Trophoblast cell (in vitro differentiated cells and primary cell): ENCODE results near the gene IL36A.

Experiments
- DNase-seq, 2 donors: peaks; one replicate each; pipeline ENCODE4 v3.0.0-alpha.2; 2016
- H2AFZ ChIP-seq: 2 replicates; pipeline ENCODE4 v1.6.1; 2013; ENCODE audit warnings: low read length, moderate library complexity, mild to moderate bottlenecking; ENCODE audit not compliant: insufficient read depth, poor library complexity
- H2AK5ac ChIP-seq: 2 replicates; pipeline ENCODE4 v1.6.1; 2013; ENCODE audit warnings: mild to moderate bottlenecking, low read length
- H2BK120ac ChIP-seq: 2 replicates; pipeline ENCODE4 v1.6.1; 2013; ENCODE audit warnings: low read length, mild to moderate bottlenecking, moderate library complexity; ENCODE audit not compliant: insufficient read depth, poor library complexity
- H2BK12ac ChIP-seq: 2 replicates; pipeline ENCODE4 v1.6.1; 2013; ENCODE audit warnings: mild to moderate bottlenecking, low read length, moderate library complexity
- H2BK5ac ChIP-seq: 2 replicates; pipeline ENCODE4 v1.6.1; 2013; ENCODE audit warnings: low read length, low read depth, moderate library complexity, mild to moderate bottlenecking; ENCODE audit not compliant: poor library complexity
- H3K14ac ChIP-seq: 2 replicates; pipeline ENCODE4 v1.6.1; 2013; ENCODE audit warnings: mild to moderate bottlenecking, low read length
- H3K18ac ChIP-seq: 2 replicates; pipeline ENCODE4 v1.6.1; 2013; ENCODE audit warnings: mild to moderate bottlenecking, low read length
- H3K23ac ChIP-seq: 2 replicates; pipeline ENCODE4 v1.6.1; 2013; ENCODE audit warnings: low read length
- H3K27ac ChIP-seq: 2 replicates; pipeline ENCODE4 v1.5.1; 2013; ENCODE audit warnings: low read depth, mild to moderate bottlenecking, inconsistent platforms, low read length, moderate library complexity
- H3K27me3 ChIP-seq: 2 replicates; pipeline ENCODE4 v1.6.1; 2013; ENCODE audit warnings: inconsistent platforms, mild to moderate bottlenecking, low read length, moderate library complexity; ENCODE audit not compliant: insufficient read depth
- H3K36me3 ChIP-seq, 2 experiments: 1 replicate in 1 of 2; 2 replicates in 1 of 2; pipeline ENCODE4 v1.6.1; 2013; ENCODE audit warnings: low read length in 2 of 2, mild to moderate bottlenecking in 2 of 2, moderate library complexity in 1 of 2; ENCODE audit not compliant: insufficient read depth in 2 of 2, control insufficient read depth in 1 of 2
- H3K4ac ChIP-seq: 2 replicates; pipeline ENCODE4 v1.6.1; 2013; ENCODE audit warnings: low read depth, mild to moderate bottlenecking, low read length, moderate library complexity
- H3K4me1 ChIP-seq, 2 experiments: 1 replicate in 1 of 2; 2 replicates in 1 of 2; pipeline ENCODE4 v1.6.1; 2013; ENCODE audit warnings: low read length in 2 of 2, mild to moderate bottlenecking in 2 of 2, moderate library complexity in 1 of 2; ENCODE audit not compliant: insufficient read depth in 2 of 2, control insufficient read depth in 1 of 2
- H3K4me2 ChIP-seq: 2 replicates; pipeline ENCODE4 v1.6.1; 2013; ENCODE audit warnings: inconsistent platforms, mild to moderate bottlenecking, low read length, moderate library complexity
- H3K4me3 ChIP-seq: 2 replicates; pipeline ENCODE4 v1.5.1; 2013; ENCODE audit warnings: mild to moderate bottlenecking, low read depth, low read length, inconsistent platforms
- H3K79me1 ChIP-seq: one replicate; pipeline ENCODE4 v1.6.1; 2013; ENCODE audit warnings: low read length
- H3K79me2 ChIP-seq: 2 replicates; pipeline ENCODE4 v1.6.1; 2013; ENCODE audit warnings: low read length, mild to moderate bottlenecking; ENCODE audit not compliant: control insufficient read depth, insufficient read depth, poor library complexity
- H3K9ac ChIP-seq: 2 replicates; pipeline ENCODE4 v1.6.1; 2013; ENCODE audit warnings: mild to moderate bottlenecking, low read length
- H3K9me3 ChIP-seq: 2 replicates; pipeline ENCODE4 v1.6.1; 2013; ENCODE audit warnings: low read depth, mild to moderate bottlenecking, control low read depth, inconsistent platforms, low read length; ENCODE audit not compliant: insufficient read depth
- H4K12ac ChIP-seq: 2 replicates; pipeline ENCODE4 v1.6.1; 2013; ENCODE audit warnings: low read depth, mild to moderate bottlenecking, low read length, moderate library complexity
- H4K8ac ChIP-seq: 2 replicates; pipeline ENCODE4 v1.6.1; 2013; ENCODE audit warnings: low read depth, mild to moderate bottlenecking, low read length, moderate library complexity
- H4K91ac ChIP-seq: one replicate; pipeline ENCODE4 v1.6.1; 2013; ENCODE audit warnings: low read depth, mild to moderate bottlenecking, low read length, moderate library complexity
- WGBS: extraction: QIAGEN DNeasy Blood & Tissue Kit; methylation state at CpG from one replicate; pipeline ENCODE4 v1.1.7; 2013; ENCODE audit warnings: missing lambda C conversion rate; ENCODE audit not compliant: insufficient read length, insufficient coverage; ENCODE audit errors: extremely low coverage; 5-methylcytosine and 5-hydroxymethylcytosine counted together

IL36A gene

GRCh38 chr2:113002677-113003076, 2.6 kb upstream of the IL36A start:
- H3K4ac ChIP-seq = no peak overlapping the region
- no peaks in the 10 kb centered on the region for H3K79me1 ChIP-seq
- H3K27me3 ChIP-seq = no peaks in the 10 kb centered on the region
- no peaks in the 10 kb centered on the region for H3K79me2 ChIP-seq
- no peak overlapping the region for H2BK5ac ChIP-seq
- WGBS = no CpG with 5 or more reads among the region's 2 CpGs
- H3K23ac ChIP-seq = no peak overlapping the region
- no peak overlapping the region for H3K18ac ChIP-seq
- H3K9me3 ChIP-seq = peaks cover 9% of the 10 kb centered on the region
- H3K4me1 ChIP-seq = no peaks in the 10 kb centered on the region
- no peak for DNase-seq
- H4K12ac ChIP-seq = no peak overlapping the region
- H3K36me3 ChIP-seq = no peaks in the 10 kb centered on the region
- H3K27ac ChIP-seq = no peak overlapping the region
- no peak overlapping the region for H2BK12ac ChIP-seq
- H4K91ac ChIP-seq = no peak overlapping the region
- no peak overlapping the region for H2BK120ac ChIP-seq
- H3K9ac ChIP-seq = no peak overlapping the region
- H3K4me2 ChIP-seq = no peak overlapping the region
- no peak overlapping the region for H3K14ac ChIP-seq
- no peak overlapping the region for H3K4me3 ChIP-seq
- H4K8ac ChIP-seq = no peak overlapping the region
- no peak overlapping the region for H2AFZ ChIP-seq
- H2AK5ac ChIP-seq = no peak overlapping the region

- no peak overlapping the region for H4K91ac ChIP-seq
- no peak overlapping the region for H2AFZ ChIP-seq
- no peak overlapping the region for H3K27ac ChIP-seq
- H3K79me1 ChIP-seq = no peaks in the 10 kb centered on the region
- no peaks in the 10 kb centered on the region for H3K79me2 ChIP-seq
- H2BK5ac ChIP-seq = no peak overlapping the region
- H2BK120ac ChIP-seq = no peak overlapping the region
- no peak overlapping the region for H3K23ac ChIP-seq
- no peaks in the 10 kb centered on the region for H3K4me1 ChIP-seq
- no peak overlapping the region for H3K9ac ChIP-seq
- H2AK5ac ChIP-seq = no peak overlapping the region
- WGBS = no CpG with 5 or more reads among the region's 1 CpG
- no peaks in the 10 kb centered on the region for H3K27me3 ChIP-seq
- no peak overlapping the region for H3K14ac ChIP-seq
- no peak for DNase-seq
- no peak overlapping the region for H3K4me2 ChIP-seq
- no peak overlapping the region for H3K4me3 ChIP-seq
- no peak overlapping the region for H3K18ac ChIP-seq
- H3K36me3 ChIP-seq = no peaks in the 10 kb centered on the region
- no peak overlapping the region for H3K4ac ChIP-seq
- peaks cover 7% of the 10 kb centered on the region for H3K9me3 ChIP-seq
- H4K8ac ChIP-seq = no peak overlapping the region
- H4K12ac ChIP-seq = no peak overlapping the region
- no peak overlapping the region for H2BK12ac ChIP-seq
Observed at GRCh38 chr2:113007250-113007649, 2.0 kb downstream of the IL36A start.

- Histone ChIP-seq H2BK12ac (no peak overlapping the region), H2BK120ac (no peak overlapping the region), H3K79me1 (no peaks in the 10 kb centered on the region), H4K12ac (no peak overlapping the region), H4K91ac (no peak overlapping the region), H3K23ac (no peak overlapping the region), H4K8ac (no peak overlapping the region), H2AK5ac (no peak overlapping the region), H3K4me1 (no peaks in the 10 kb centered on the region), H2BK5ac (no peak overlapping the region), H3K18ac (no peak overlapping the region), H2AFZ (no peak overlapping the region), H3K36me3 (no peaks in the 10 kb centered on the region), H3K79me2 (no peaks in the 10 kb centered on the region), H3K27ac (no peak overlapping the region), H3K9me3 (peaks cover 2% of the 10 kb centered on the region), H3K14ac (no peak overlapping the region), H3K27me3 (no peaks in the 10 kb centered on the region), H3K4ac (no peak overlapping the region), H3K4me2 (no peak overlapping the region), H3K4me3 (no peak overlapping the region), H3K9ac (no peak overlapping the region)
- no CpG with 5 or more reads among the region's 1 CpG for WGBS
- no peak for DNase-seq
Observed at GRCh38 chr2:113009622-113010021, 4.4 kb downstream of the IL36A start.

GRCh38 chr2:113010088-113010487, 4.8 kb downstream of the IL36A start:
- no peak overlapping the region for H2BK120ac ChIP-seq
- no peaks in the 10 kb centered on the region for H3K79me2 ChIP-seq
- H3K23ac ChIP-seq = no peak overlapping the region
- H2AFZ ChIP-seq = no peak overlapping the region
- no CpG with 5 or more reads among the region's 2 CpGs for WGBS
- H3K27ac ChIP-seq = no peak overlapping the region
- DNase-seq = peak; percentile 17 to 72
- peaks cover 1% of the 10 kb centered on the region for H3K9me3 ChIP-seq
- H3K79me1 ChIP-seq = no peaks in the 10 kb centered on the region
- H2BK12ac ChIP-seq = no peak overlapping the region
- H3K18ac ChIP-seq = no peak overlapping the region
- H3K27me3 ChIP-seq = no peaks in the 10 kb centered on the region
- no peak overlapping the region for H2AK5ac ChIP-seq
- H3K36me3 ChIP-seq = no peaks in the 10 kb centered on the region
- no peak overlapping the region for H2BK5ac ChIP-seq
- H3K4me2 ChIP-seq = no peak overlapping the region
- H3K4ac ChIP-seq = no peak overlapping the region
- H4K91ac ChIP-seq = no peak overlapping the region
- H3K14ac ChIP-seq = no peak overlapping the region
- no peak overlapping the region for H4K8ac ChIP-seq
- H3K4me3 ChIP-seq = no peak overlapping the region
- H3K9ac ChIP-seq = no peak overlapping the region
- no peaks in the 10 kb centered on the region for H3K4me1 ChIP-seq
- H4K12ac ChIP-seq = no peak overlapping the region
